Middle frontal gyrus (tissue), 1 donor: ENCODE results near the gene SAXO2.
"Not testable (repeated sequence)": the region's sequence is repeated elsewhere in the genome, so short reads cannot be mapped to it uniquely, and the experiment has no call there.

Source experiments
- DNase-seq: peaks from one replicate; pipeline ENCODE4 v3.0.0-alpha.2; 2015; ENCODE audit warnings: low spot score; ENCODE audit errors: extremely low spot score

The SAXO2 gene

DNA sequence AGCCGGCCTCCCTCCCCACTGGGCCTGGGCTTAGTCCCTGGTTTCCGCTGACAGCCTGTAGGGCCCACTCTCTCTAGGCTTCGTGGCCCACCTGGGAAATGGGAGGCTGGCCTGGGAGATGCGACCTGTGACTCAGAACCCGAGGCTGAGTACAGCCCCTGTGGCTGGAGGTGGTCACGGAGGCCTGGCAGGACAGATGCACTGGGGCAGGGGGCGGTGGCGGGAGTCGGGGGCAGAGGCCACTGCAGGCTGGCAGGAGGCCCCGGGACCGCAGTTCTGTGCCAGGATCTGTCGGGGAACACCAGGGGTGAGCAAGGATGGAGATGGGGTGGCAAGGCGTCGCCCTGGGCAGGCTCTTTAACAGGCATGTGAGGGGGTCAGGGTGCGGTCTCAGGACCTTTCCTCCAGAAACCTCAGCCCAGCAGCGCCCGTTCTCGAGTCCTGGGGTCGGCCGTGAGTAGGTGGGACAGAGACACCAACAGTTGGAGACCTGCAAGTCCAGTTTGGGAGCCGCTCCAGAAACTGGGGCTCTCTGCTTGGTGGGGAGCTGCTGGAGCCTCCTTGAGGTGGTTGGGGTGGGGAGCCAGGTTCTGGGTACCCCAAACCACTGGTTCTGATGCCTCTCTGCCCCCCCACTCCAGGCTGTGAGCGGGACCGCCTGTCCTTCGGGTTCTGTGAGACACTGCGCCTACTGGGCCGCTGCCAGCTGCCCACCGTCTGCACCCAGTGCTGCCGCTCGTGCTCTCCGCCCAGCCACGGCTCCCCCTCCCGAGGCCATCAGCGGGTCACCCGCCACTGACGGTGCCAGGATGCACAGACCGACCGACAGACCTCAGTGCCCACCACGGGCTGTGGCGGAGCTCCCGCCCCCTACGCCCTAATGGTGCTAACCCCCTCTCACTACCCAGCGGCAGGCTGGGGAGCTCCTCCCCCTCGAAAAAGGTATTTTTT, 71.3 kb downstream of the SAXO2 start:
- DNase-seq = not testable (repeated sequence)
